GM19328 (cell line): Measurements from ENCODE around the gene ALX4.

Experiments
- ATAC-seq: cut with Tn5 transposase; IDR thresholded peaks from one replicate; pipeline ENCODE4 v1.9.1; 2021; ENCODE audit warnings: mild to moderate bottlenecking, moderate library complexity; ENCODE audit not compliant: unreplicated experiment

Gene ALX4

GRCh38 chr11:44316659-44317240, 6.8 kb upstream of the ALX4 start:
- ATAC-seq, result no peak

GRCh38 chr11:44315947-44316658, 6.2 kb upstream of the ALX4 start:
- no peak for ATAC-seq

DNA sequence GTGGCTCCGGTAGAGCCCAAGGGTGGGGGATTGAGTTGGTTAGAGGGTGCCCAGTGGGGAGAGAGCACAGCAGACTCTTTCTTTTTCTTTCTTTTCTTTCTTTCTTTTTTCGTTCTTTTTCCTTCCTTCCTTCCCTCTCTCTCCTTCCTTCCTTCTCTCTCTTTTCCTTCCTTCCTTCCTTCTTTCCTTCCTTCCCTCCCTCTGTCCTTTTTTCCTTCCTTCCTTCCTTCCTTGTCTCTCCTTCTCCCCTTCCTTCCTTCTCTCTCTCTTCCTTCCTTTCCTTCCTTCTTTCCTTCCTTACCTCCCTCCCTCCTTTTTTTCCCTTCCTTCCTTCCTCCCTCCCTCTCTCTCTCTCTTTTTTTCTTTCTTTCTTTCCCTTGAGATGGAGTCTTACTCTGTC, 4.8 kb upstream of the ALX4 start:
- no peak for ATAC-seq

DNA sequence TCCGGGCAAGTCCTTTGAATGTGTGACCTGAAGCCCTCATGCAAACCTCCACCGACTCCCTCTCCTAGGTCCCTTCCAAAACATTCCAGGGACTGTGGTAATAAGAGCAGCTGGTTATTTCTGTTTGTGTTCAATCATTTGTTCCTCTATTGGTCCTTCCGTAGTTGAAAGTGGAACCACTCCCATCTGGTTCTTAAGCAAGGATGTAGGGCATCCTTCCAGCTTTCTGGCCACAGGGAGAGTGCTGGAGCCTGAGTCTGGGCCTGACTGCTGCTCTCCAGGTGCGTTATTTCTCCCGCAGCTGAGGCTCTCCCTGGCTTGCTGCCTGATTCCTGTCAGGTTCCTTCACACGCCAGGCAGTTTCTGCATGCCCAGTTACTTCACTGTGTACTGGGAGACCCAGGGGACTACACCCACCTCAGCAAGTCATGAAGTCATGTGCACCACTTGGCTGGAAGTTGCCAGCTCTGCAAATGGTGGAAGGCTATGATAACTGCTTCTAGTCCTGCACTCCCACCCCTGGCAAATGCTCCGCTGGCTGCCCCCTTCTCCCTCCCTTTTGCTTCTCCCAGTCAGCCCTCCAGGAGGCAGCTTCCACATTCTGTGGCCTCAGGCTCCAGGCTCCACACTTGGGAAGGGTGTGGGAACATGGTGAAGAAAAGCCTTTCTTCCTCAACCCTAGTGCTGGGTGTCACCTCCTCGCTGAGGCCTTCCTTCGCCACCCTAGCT, 4.0 kb upstream of the ALX4 start:
- no peak for ATAC-seq

DNA sequence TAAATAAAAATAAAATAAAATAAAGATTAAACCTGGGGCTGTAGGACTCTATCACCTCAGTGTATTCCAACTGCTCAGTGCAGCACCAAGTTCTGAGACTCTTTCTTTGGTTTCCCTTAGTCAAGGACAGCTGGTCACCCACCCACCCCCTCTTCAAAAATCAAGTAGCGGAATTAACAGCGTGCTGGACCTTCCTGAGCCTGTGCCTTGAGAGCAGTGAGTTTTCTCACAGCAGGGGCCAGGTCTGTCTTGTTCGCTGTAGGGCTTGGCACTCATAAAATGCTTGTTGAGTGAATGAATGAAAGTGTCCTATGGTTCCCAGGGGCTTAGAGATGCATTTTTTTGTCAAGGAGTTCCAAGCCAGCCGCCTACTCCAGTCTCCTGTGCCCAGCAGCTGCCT, 2.9 kb upstream of the ALX4 start:
- no peak for ATAC-seq

DNA sequence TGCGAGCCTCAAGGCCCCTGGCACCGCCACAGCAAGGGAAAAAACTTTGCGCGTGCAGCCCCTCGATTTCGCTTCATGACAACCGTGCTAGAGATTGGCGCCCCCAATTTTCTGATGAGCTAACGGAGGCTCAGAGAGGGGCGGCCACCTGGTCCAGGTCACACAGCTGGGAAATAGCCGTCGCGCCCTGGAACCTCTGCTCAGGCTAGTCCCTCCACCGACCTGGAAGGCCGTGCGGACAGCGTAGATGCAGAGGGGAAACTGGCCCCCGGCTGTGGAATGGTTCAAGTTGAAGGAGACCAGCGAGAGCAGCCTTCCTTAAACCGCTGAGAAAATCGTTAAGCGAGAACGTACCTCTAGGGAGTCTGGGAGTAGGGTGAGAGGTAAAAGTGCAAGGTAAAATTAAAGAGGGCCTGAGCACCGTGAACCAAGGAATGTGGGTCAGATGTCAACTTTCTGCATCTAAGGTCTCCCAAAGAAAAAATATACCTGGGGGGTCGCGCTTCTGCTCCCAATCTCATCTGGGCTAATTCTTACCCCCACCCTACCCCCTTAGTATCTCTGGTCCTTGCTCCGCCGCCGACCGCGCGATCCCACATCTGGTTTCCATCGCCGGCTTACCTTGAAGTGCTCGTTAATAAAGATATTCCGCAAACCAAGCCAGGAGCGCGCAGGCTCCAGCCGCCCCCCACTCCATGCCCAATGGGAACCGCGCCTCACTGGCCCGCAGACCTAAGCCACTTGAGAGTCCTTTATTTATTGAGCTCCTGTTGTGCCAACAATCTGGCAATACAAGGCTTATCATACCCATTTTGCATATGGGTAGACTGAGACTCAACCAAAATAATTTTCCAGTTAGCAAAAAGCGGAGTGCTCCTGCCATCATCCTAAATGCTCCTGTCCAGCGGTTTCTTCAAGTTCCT, 1.7 kb upstream of the ALX4 start:
- ATAC-seq, result no peak

DNA sequence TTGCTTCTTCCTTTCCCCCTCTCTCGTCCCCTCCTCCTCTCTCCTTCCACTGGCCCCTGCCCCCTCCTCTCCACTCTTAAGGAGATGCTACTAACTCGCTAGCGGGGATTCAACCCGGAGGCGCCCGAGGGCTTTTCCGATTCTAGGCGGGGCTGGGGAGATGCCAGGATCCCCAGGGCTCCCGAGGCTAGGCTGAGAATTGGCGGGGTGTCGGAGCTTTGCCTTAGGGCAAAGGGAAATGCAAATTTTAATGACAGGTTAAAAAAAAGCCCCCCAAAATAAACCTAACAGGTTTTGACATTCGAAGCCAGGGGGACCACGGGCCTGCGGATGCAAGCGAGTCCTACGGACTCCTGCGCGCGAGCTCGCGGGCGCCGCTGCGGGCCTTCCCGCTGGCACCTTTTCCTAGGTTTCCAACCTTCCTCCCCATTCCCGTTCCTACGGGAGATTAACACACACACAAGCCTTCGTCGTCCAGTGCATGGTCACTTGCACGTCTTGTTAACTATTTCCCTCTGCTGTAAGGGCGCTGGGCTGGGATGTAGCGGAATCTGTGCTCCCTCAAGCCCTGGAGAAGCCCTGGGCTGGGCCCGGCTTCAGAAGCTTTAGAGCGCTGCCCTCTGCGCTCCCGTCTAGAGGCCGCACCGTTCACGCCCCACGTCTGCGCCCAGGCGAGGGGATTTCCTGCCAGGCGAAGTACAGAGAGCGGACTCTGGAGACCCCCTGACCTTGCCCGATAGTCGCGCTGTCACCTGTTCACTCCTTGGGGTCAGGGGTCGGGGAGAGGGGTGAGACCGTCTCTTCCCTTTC, 729 bp upstream of the ALX4 start:
- ATAC-seq, result no peak

GRCh38 chr11:44310206-44310462, 195 bp upstream of the ALX4 start:
- ATAC-seq, result no peak

DNA sequence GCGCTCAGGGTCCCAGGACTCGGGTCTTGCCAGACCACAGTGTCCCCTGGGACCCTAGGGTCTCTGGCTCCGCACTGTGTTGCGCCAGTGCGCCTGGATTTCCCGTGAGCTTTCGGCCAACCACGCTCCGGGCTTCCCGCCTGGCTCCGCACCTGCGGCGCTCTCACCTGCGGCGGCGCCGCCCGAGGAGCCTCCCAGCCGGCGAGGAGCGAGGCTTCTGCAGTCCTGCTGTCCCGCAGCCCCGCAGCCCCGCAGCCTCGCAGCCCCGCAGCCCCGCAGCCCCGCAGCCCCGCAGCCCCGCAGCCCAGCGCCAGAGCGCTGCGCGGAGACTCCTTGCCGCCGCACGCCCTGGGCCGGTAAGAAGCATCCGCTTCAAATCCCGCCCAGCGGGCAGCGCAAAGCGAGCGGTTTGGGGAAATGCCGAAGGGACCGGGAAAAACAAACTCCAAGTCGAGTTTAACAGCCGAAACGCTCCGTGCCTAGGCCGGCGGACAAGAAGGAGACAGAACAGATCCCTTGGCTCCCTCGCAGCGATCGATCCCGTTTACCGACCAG, 939 bp downstream of the ALX4 start:
- ATAC-seq, result no peak

- no peak for ATAC-seq
Measured at GRCh38 chr11:44308256-44308922, 1.6 kb downstream of the ALX4 start.

DNA sequence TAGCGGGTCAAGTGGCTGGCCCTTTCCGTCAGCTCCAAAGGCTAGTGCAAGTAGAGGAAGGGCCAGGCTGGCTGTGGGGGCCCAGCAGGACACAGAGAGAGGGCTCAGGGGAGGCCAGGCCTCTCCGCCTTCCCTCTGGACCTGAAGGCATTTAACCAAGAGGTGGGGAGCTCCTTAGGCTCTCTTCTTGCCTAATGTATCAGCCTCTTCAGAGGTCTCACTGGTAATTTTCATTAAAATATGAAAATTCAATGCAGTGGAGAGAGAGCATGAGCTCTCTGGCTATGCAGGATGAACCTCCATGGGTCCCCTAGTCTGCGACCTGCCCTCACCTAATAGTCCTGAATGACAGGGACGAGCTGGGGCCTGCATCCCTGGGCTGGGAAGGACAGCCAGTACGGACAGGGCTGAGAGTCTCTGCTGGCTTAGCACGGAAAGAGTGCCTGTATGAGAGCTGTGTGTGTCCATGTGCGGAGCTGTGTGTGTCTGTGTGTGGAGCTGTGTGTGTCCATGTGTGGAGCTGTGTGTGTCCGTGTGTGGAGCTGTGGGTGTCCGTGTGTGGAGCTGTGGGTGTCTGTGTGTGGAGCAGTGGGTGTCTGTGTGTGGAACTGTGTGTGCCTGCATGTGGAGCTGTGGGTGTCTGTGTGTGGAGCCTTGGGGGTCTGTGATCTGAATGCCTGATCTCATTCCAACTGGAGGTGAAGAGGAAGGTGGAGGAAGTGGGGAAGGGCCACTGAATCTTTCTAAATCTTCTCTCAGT, 2.4 kb downstream of the ALX4 start:
- no peak for ATAC-seq

GRCh38 chr11:44306918-44307244, 3.1 kb downstream of the ALX4 start:
- no peak for ATAC-seq

DNA sequence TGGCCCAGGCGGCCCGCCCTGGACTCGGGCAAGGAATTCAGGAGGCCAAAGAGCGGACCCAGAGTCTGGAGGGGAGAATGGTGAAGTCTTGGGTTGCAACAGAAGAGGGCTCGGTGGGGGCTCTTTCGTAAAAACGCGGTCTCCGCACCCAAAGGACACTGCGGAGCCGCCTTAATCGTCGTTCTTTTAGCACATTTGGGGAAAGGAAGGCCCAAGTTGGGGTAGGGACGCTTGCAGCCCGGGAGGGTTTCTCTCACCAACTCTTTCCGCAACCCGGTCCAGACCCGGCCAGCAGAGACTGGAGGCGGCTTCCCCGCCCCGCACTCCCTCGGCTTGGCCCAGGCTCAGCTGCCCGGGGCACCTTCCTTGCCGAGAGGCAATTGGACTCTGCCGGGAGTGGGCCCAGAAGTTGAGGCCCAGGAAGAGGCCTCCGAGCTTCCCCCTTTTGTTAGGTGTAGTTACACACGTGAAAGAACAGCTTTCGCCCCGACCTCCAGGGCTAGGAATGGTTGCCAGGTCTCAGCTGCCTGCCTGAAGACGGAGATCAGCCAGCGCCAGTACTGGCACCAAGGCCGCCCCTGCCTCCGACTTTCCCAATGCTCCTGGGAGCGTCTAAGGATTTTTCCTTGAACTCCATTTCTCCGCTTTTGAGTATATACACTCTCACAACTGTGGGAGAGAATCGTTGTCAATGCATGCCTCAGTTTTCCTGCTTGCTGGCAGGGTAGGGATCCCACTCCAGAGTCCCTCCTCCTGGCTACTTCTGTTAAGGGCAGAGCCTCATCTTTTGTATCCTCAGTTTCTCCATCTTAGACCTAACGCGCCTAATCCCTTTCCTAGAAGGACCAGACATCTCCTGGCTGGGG, 3.7 kb downstream of the ALX4 start:
- no peak for ATAC-seq

DNA sequence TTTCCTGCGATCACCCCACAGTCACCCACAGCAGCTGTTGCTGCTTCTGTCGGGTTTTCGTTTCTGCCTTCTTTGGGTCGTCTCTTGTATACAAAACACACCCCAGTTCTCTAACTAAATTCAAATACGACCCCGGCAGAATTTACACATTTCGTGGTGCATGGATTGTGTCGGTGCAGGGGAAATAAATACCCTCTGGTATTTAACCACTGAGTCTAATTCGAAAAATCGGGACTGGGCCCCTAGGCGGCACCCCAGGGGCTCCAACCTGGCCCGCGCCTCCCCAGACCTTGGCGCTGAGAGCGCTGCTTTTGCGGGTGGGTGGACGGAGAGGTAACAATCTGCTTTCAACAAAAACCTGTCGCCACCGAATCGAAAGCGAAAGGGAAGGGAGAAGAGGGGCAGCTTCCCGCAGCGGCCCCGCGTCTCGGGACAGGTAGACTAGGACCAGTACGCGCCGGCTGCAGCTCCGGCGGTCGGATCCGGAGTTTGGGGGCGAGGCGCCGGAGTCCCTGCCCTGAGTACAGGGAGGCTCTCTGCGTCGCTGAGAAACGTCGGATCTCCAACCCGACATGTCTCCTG, 4.4 kb downstream of the ALX4 start:
- no peak for ATAC-seq

DNA sequence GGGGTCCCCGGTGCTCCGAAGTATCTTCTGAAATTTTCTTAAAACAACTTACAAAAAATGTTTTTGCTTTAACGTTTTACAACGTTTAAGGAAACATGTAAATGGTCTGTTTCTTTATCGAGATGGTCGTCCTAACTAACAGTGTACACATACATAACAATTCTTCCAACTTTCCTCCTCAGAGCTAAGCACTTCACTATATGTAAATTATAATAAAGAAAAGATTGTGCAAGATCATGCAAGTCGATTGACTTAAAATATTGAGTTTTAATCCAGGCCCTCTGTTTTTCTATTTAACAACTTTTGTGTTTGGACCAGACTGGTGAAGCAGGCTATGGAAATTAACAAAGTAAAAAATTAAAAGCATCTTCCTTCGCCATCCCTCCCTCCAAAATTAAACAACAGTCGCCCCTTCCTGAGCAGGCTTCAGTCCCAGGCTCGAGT, 4.9 kb downstream of the ALX4 start:
- ATAC-seq, result no peak

DNA sequence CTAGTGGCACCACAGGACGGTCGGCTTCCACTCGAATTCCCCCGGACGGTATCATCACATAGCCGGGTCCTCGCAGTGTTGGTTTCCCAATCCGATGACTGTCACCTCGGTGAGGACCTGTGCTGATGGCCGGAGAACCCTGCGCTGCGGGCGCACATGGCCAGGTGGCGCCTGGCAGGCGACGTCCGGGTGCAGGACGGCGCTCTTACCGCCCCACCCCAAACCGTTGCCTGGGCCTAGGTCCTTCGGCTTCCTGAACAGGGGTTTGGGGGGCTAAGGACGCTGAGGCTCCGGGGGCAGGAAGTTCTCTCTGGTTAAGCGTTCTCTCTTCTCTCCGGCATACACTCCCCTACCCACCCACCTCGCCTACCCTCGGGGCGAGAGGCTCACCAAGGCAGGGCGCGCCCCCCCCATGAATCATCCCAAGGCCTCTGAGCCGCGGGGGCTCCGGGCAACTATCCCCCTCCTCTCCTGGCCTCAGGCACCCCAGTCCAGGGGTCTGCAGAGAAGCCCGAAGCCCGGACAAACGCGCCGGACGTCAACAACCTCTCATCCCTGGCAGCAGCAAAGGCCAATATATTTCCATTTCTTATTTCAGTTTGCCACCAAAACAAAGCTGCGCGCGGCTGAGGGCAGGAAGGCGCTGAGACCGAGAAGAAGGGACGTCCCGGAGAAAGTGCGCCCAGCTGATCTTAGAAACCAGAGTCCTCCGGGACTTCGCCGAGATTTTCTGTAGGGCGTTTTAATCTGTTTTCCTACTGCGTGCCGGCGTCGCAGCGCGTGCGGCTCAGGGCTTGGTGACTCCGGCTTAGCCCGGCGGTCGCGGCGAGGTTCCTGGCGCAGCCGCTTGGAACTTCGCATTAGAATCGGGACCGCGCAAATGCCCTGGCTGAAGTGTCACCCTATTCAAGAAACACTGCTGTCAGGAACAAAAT, 5.6 kb downstream of the ALX4 start:
- ATAC-seq, result no peak
